HepG2 (cell line): ENCODE measurements around the gene KANSL1. TPM values are rescaled to one million over a fixed set of nuclear protein-coding genes. Genes with fewer than 3 reads are reported as not detected.

Experiments
- ATAC-seq: fragments of 200-7000 bp; cut with Tn5 transposase; 3 replicates; pipeline ENCODE4 v1.9.1; 2020; ENCODE audit warnings: mild to moderate bottlenecking, moderate library complexity
- BruUV-seq: library from RNA; stranded (reverse); fragments of 400-500 nt; replicated peaks from 2 replicates; lab custom pipeline; 2021; lab: Mats Ljungman, UMichigan
- CTCF ChIA-PET: fragments of 300-600 bp; formaldehyde crosslinking; extraction: SDS; loops from one replicate; lab custom pipeline; 2021; ENCODE audit warnings: low total read pairs, inconsistent platforms, low intra/inter-chr PET ratio; lab: Yijun Ruan, JAX
- POLR2A ChIA-PET: fragments of 350-600 bp; sonication (Branson Sonifier 250); formaldehyde crosslinking; loops from one replicate; lab custom pipeline; 2020; ENCODE audit warnings: antibody characterized with exemption, inconsistent platforms; lab: Yijun Ruan, JAX
- DNase-seq: peaks from one replicate; pipeline ENCODE4 v3.0.0-alpha.2; 2015; ENCODE audit warnings: low spot score
- FAIRE-seq: peaks from 3 replicates; lab custom pipeline; 2011; peaks lifted over from hg19 to GRCh38; lab: Jason Lieb, UNC
- H2AFZ ChIP-seq: one replicate; pipeline ENCODE4 v1.6.1; 2011; ENCODE audit warnings: low read length, inconsistent platforms
- H3K27ac ChIP-seq: fragments of 300-600 bp; 3 replicates; pipeline ENCODE4 v1.8.0; 2011; ENCODE audit warnings: mixed run types, mild to moderate bottlenecking, mixed read lengths, low read length, inconsistent platforms; ENCODE audit not compliant: insufficient read depth; ENCODE audit errors: extremely low read length
- H3K27me3 ChIP-seq, 2 experiments: fragments of 200-600 bp in 1 of 2; 2 replicates in 1 of 2; 3 replicates in 1 of 2; pipeline versions ENCODE4 v1.6.0 to v1.8.0; 2011; ENCODE audit warnings: low read length in 2 of 2, mild to moderate bottlenecking in 2 of 2, moderate library complexity in 2 of 2, inconsistent platforms in 1 of 2; ENCODE audit not compliant: insufficient read depth in 2 of 2, control insufficient read depth in 1 of 2
- H3K36me3 ChIP-seq, 2 experiments: fragments of 200-600 bp in 1 of 2; replicated peaks in 1 of 2; 2 replicates in 1 of 2; 3 replicates in 1 of 2; pipeline versions ENCODE4 v1.5.1 to v1.8.0; 2011; ENCODE audit warnings: low read length in 2 of 2, inconsistent platforms in 1 of 2; ENCODE audit not compliant: insufficient read depth in 2 of 2, control insufficient read depth in 1 of 2
- H3K4me1 ChIP-seq: 2 replicates; pipeline ENCODE4 v1.5.1; 2012; ENCODE audit warnings: low read length, inconsistent platforms; ENCODE audit not compliant: insufficient read depth
- H3K4me2 ChIP-seq: 2 replicates; pipeline ENCODE4 v1.6.0; 2011; ENCODE audit warnings: low read depth, low read length, inconsistent platforms
- H3K4me3 ChIP-seq, 3 experiments: fragments of 200-600 bp in 1 of 3; sonication (generic), shearing (Covaris generic) in 1 of 3; replicated peaks in 1 of 3; 2 replicates each; pipeline ENCODE4 v1.5.1; 2011 to 2016; ENCODE audit warnings: low read length in 3 of 3, inconsistent platforms in 2 of 3, low read depth in 2 of 3, mild to moderate bottlenecking in 2 of 3, control low read depth in 1 of 3, mixed read lengths in 1 of 3; ENCODE audit not compliant: insufficient read depth in 1 of 3
- H3K79me2 ChIP-seq: one replicate; pipeline ENCODE4 v1.6.1; 2011; ENCODE audit warnings: low read length, inconsistent platforms; ENCODE audit not compliant: insufficient read depth
- H3K9ac ChIP-seq: 2 replicates; pipeline ENCODE4 v1.6.0; 2011; ENCODE audit warnings: mild to moderate bottlenecking, low read depth, low read length, inconsistent platforms; ENCODE audit not compliant: insufficient read depth
- H3K9me3 ChIP-seq: 2 replicates; pipeline ENCODE4 v1.5.1; 2012; ENCODE audit warnings: mild to moderate bottlenecking, low read length
- H4K20me1 ChIP-seq: 2 replicates; pipeline ENCODE4 v1.6.0; 2011; ENCODE audit warnings: inconsistent platforms, mild to moderate bottlenecking, low read length, moderate library complexity; ENCODE audit not compliant: insufficient read depth
- AKAP8 ChIP-seq: sonication (generic); formaldehyde crosslinking; IDR thresholded peaks from 2 replicates; pipeline ENCODE4 v1.5.1; 2020; ENCODE audit warnings: mild to moderate bottlenecking, missing genetic modification reagents
- BRD4 ChIP-seq: sonication (generic); formaldehyde crosslinking; IDR thresholded peaks from 2 replicates; pipeline ENCODE4 v1.4.0; 2020; ENCODE audit warnings: missing genetic modification reagents
- ELF1 ChIP-seq: sonication (generic); formaldehyde crosslinking; IDR thresholded peaks from 2 replicates; pipeline ENCODE4 v1.4.0; 2020; ENCODE audit warnings: missing genetic modification reagents
- FOXA1 ChIP-seq, 2 experiments: fragments of 450-650 bp in 1 of 2; sonication (generic) in 1 of 2; formaldehyde crosslinking in 1 of 2; IDR thresholded peaks; 2 replicates each; pipeline versions ENCODE4 v1.4.0 to v1.6.1; 2016 to 2020; ENCODE audit warnings: missing genetic modification reagents in 1 of 2
- HOXA3 ChIP-seq: sonication (generic); formaldehyde crosslinking; IDR thresholded peaks from 2 replicates; pipeline ENCODE4 v1.5.0; 2020; ENCODE audit warnings: missing genetic modification reagents
- PAWR ChIP-seq: sonication (generic); formaldehyde crosslinking; IDR thresholded peaks from 2 replicates; pipeline ENCODE4 v1.4.0; 2020; ENCODE audit warnings: missing genetic modification reagents, mild to moderate bottlenecking, borderline replicate concordance
- PHB2 ChIP-seq: fragments of 450-650 bp; IDR thresholded peaks from 2 replicates; pipeline ENCODE4 v1.6.1; 2018; ENCODE audit not compliant: partially characterized antibody
- PPARG ChIP-seq: conservative IDR thresholded peaks from 2 replicates; pipeline ENCODE4 v1.6.1; 2016; ENCODE audit warnings: missing biosample characterization, missing genetic modification reagents
- SNAPC2 ChIP-seq: sonication (generic); formaldehyde crosslinking; IDR thresholded peaks from 2 replicates; pipeline ENCODE4 v1.8.1; 2022; ENCODE audit warnings: mild to moderate bottlenecking, missing genetic modification reagents
- ZBTB38 ChIP-seq: sonication (generic); formaldehyde crosslinking; IDR thresholded peaks from 2 replicates; pipeline ENCODE4 v1.5.1; 2020; ENCODE audit warnings: mild to moderate bottlenecking, missing genetic modification reagents
- ZNF274 ChIP-seq: sonication (generic); formaldehyde crosslinking; IDR thresholded peaks from 2 replicates; pipeline ENCODE4 v1.5.1; 2020; ENCODE audit warnings: mild to moderate bottlenecking, missing genetic modification reagents
- WGBS: methylation state at CpG from one replicate; pipeline ENCODE4 v1.1.6; 2017; ENCODE audit warnings: low lambda C conversion rate; 5-methylcytosine and 5-hydroxymethylcytosine counted together
- in situ Hi-C: cut with HindIII; loops from 2 replicates; pipeline ENCODE4 v1.10.0; 2017; ENCODE audit warnings: low pct_unique_long_range_greater_than_20kb; ENCODE audit not compliant: extremely low pct_ligation_motif_present
- intact Hi-C: fragments of 100-400 bp; cut with micrococcal nuclease; formaldehyde crosslinking; loops from one replicate; pipeline ENCODE4 v1.10.0; 2022; ENCODE audit not compliant: unreplicated experiment
- polyA plus RNA-seq, 8 experiments: library from polyadenylated mRNA; depleted of rRNA in 3 of 8; stranded (reverse) in 7 of 8; unstranded in 1 of 8; fragments of >200 nt; fragmentation: Illumina TruSeq in 4 of 8; extraction: Trizol in 4 of 8; gene quantifications; 2 replicates each; pipeline versions ENCODE4 v1.2.1 to v1.2.3, GENCODE V29; 2011 to 2016; ENCODE audit warnings: low read depth in 4 of 8, missing spikeins in 1 of 8, mixed read lengths in 1 of 8; ENCODE audit not compliant: insufficient read depth in 1 of 8
- total RNA-seq, 5 experiments: library from RNA; depleted of rRNA; stranded (reverse); fragments of >200 nt; fragmentation: Illumina TruSeq; extraction: Trizol; gene quantifications; 2 replicates each; pipeline ENCODE4 v1.2.3, GENCODE V29; 2016; ENCODE audit warnings: low read depth in 1 of 5
- TF ChIP-seq, protein P1 (sequence below): sonication (generic); formaldehyde crosslinking; IDR thresholded peaks from 2 replicates; pipeline ENCODE4 v1.4.0; 2020; ENCODE audit warnings: missing genetic modification reagents
- TF ChIP-seq, protein P2 (sequence below): sonication (generic); formaldehyde crosslinking; IDR thresholded peaks from 2 replicates; pipeline ENCODE4 v1.5.0; 2020; ENCODE audit warnings: missing genetic modification reagents
- TF ChIP-seq, protein P3 (sequence below): sonication (generic); formaldehyde crosslinking; IDR thresholded peaks from 2 replicates; pipeline ENCODE4 v1.4.0; 2020; ENCODE audit warnings: low read depth, missing genetic modification reagents
- TF ChIP-seq, protein P4 (sequence below): sonication (generic); formaldehyde crosslinking; IDR thresholded peaks from 2 replicates; pipeline ENCODE4 v1.9.0; 2021; ENCODE audit warnings: missing genetic modification reagents, mild to moderate bottlenecking, borderline replicate concordance
- TF ChIP-seq, protein P5 (sequence below): sonication (generic); formaldehyde crosslinking; IDR thresholded peaks from 2 replicates; pipeline ENCODE4 v1.4.0; 2020; ENCODE audit warnings: missing genetic modification reagents, borderline replicate concordance

The KANSL1 gene
- total and polyA plus RNA-seq, 2 of the 13 experiments (the other 11 are each of a cell fraction or from before 2014, with no cell fraction given), result 24.0 to 59.6 TPM

DNA sequence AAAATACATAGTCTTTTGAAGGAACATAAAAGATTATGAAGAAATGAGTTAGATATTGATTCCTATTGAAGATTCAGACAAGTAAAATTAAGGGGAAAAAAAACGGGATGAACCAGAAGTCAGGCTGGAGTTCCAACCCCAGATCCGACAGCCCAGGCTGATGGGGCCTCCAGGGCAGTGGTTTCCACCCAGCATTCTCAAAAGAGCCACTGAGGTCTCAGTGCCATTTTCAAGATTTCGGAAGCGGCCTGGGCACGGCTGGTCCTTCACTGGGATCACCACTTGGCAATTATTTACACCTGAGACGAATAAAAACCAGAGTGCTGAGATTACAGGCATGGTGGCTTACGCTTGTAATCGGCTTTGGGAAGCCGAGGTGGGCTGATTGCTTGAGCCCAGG, 184.6 kb downstream of the KANSL1 start:
- CTCF ChIA-PET, result no interaction called here
- no peak for TF ChIP-seq PAWR
- no peak for TF ChIP-seq ZBTB38 (CRISPR knock-in tag)
- TF ChIP-seq, protein P1, sequence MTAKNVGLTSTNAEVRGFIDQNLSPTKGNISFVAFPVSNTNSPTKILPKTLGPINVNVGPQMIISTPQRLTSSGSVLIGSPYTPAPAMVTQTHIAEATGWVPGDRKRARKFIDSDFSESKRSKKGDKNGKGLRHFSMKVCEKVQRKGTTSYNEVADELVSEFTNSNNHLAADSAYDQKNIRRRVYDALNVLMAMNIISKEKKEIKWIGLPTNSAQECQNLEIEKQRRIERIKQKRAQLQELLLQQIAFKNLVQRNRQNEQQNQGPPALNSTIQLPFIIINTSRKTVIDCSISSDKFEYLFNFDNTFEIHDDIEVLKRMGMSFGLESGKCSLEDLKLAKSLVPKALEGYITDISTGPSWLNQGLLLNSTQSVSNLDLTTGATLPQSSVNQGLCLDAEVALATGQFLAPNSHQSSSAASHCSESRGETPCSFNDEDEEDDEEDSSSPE, result no peak
- TF ChIP-seq, protein P2, sequence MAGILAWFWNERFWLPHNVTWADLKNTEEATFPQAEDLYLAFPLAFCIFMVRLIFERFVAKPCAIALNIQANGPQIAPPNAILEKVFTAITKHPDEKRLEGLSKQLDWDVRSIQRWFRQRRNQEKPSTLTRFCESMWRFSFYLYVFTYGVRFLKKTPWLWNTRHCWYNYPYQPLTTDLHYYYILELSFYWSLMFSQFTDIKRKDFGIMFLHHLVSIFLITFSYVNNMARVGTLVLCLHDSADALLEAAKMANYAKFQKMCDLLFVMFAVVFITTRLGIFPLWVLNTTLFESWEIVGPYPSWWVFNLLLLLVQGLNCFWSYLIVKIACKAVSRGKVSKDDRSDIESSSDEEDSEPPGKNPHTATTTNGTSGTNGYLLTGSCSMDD (CRISPR knock-in tag), result no peak
- TF ChIP-seq BRD4, result no peak
- TF ChIP-seq, protein P3, sequence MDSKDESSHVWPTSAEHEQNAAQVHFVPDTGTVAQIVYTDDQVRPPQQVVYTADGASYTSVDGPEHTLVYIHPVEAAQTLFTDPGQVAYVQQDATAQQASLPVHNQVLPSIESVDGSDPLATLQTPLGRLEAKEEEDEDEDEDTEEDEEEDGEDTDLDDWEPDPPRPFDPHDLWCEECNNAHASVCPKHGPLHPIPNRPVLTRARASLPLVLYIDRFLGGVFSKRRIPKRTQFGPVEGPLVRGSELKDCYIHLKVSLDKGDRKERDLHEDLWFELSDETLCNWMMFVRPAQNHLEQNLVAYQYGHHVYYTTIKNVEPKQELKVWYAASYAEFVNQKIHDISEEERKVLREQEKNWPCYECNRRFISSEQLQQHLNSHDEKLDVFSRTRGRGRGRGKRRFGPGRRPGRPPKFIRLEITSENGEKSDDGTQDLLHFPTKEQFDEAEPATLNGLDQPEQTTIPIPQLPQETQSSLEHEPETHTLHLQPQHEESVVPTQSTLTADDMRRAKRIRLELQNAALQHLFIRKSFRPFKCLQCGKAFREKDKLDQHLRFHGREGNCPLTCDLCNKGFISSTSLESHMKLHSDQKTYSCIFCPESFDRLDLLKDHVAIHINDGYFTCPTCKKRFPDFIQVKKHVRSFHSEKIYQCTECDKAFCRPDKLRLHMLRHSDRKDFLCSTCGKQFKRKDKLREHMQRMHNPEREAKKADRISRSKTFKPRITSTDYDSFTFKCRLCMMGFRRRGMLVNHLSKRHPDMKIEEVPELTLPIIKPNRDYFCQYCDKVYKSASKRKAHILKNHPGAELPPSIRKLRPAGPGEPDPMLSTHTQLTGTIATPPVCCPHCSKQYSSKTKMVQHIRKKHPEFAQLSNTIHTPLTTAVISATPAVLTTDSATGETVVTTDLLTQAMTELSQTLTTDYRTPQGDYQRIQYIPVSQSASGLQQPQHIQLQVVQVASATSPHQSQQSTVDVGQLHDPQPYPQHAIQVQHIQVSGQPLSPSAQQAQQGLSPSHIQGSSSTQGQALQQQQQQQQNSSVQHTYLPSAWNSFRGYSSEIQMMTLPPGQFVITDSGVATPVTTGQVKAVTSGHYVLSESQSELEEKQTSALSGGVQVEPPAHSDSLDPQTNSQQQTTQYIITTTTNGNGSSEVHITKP, result no peak
- TF ChIP-seq ZNF274 (CRISPR knock-in tag), result no peak
- TF ChIP-seq HOXA3 (CRISPR knock-in tag), result no peak
- no peak for TF ChIP-seq ELF1 (CRISPR knock-in tag)
- TF ChIP-seq, protein P4, sequence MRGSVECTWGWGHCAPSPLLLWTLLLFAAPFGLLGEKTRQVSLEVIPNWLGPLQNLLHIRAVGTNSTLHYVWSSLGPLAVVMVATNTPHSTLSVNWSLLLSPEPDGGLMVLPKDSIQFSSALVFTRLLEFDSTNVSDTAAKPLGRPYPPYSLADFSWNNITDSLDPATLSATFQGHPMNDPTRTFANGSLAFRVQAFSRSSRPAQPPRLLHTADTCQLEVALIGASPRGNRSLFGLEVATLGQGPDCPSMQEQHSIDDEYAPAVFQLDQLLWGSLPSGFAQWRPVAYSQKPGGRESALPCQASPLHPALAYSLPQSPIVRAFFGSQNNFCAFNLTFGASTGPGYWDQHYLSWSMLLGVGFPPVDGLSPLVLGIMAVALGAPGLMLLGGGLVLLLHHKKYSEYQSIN (CRISPR knock-in tag), result no peak
- TF ChIP-seq SNAPC2 (CRISPR knock-in tag), result no peak
- TF ChIP-seq PHB2, result no peak
- TF ChIP-seq, protein P5, sequence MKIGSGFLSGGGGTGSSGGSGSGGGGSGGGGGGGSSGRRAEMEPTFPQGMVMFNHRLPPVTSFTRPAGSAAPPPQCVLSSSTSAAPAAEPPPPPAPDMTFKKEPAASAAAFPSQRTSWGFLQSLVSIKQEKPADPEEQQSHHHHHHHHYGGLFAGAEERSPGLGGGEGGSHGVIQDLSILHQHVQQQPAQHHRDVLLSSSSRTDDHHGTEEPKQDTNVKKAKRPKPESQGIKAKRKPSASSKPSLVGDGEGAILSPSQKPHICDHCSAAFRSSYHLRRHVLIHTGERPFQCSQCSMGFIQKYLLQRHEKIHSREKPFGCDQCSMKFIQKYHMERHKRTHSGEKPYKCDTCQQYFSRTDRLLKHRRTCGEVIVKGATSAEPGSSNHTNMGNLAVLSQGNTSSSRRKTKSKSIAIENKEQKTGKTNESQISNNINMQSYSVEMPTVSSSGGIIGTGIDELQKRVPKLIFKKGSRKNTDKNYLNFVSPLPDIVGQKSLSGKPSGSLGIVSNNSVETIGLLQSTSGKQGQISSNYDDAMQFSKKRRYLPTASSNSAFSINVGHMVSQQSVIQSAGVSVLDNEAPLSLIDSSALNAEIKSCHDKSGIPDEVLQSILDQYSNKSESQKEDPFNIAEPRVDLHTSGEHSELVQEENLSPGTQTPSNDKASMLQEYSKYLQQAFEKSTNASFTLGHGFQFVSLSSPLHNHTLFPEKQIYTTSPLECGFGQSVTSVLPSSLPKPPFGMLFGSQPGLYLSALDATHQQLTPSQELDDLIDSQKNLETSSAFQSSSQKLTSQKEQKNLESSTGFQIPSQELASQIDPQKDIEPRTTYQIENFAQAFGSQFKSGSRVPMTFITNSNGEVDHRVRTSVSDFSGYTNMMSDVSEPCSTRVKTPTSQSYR (CRISPR knock-in tag), result no peak
- TF ChIP-seq AKAP8 (CRISPR knock-in tag), result no peak
- no peak for TF ChIP-seq PPARG (CRISPR knock-in tag)
- TF ChIP-seq FOXA1 (IDR thresholded peaks at IDR 0.05), result no peak
- no peak for TF ChIP-seq FOXA1 (CRISPR knock-in tag; IDR thresholded peaks at IDR 0.05)

More for the DNA sequence above, 184.6 kb downstream of the KANSL1 start:
- WGBS, result 79% methylated on average over 9 of the region's 9 CpGs
- Histone ChIP-seq H3K4me1 (peaks cover 59% of the 10 kb centered on the region), H3K27ac (no peak overlapping the region), H3K27me3 (no peaks in the 10 kb centered on the region; a peak in 2 of 5 replicates), H3K9ac (no peak overlapping the region), H3K4me2 (no peak overlapping the region), H3K9me3 (no peaks in the 10 kb centered on the region), H4K20me1 (no peaks in the 10 kb centered on the region), H3K36me3 (no peaks in the 10 kb centered on the region), H2AFZ (no peak overlapping the region), H3K4me3 (no peak overlapping the region), H3K79me2 (no peaks in the 10 kb centered on the region)
- in situ Hi-C loops (loop anchor here (25.0 kb wide), 1 partner anchor 829 kb away; no protein-coding TSS in a partner anchor), intact Hi-C loops (no loop called here)
- DNase-seq (no peak), FAIRE-seq (no peak), ATAC-seq (no peak)
- no TSS peak for BruUV-seq
- POLR2A ChIA-PET, result no interaction called here
